Measurements from ENCODE around the gene LOXHD1.

Gene LOXHD1

GRCh38 chr18:46459789-46460455, 197.1 kb downstream of the LOXHD1 start:
- in situ Hi-C loops (cut with MboI; ENCODE audit: low sequenced_read_pairs): no loop called here

- in situ Hi-C loops (cut with MboI; ENCODE audit: low sequenced_read_pairs): no loop called here
Observed at GRCh38 chr18:46458472-46458871, 198.5 kb downstream of the LOXHD1 start.

- in situ Hi-C loops (cut with MboI; ENCODE audit: low sequenced_read_pairs): no loop called here
Observed at GRCh38 chr18:46456691-46457090, 200.3 kb downstream of the LOXHD1 start.

GRCh38 chr18:46452820-46453219, 204.2 kb downstream of the LOXHD1 start:
- in situ Hi-C loops (cut with MboI; ENCODE audit: low sequenced_read_pairs): no loop called here

- in situ Hi-C loops (cut with MboI; ENCODE audit: low sequenced_read_pairs): no loop called here
Observed at GRCh38 chr18:46449499-46449898, 207.5 kb downstream of the LOXHD1 start.

- in situ Hi-C loops (cut with MboI; ENCODE audit: low sequenced_read_pairs): no loop called here
Observed at GRCh38 chr18:46449033-46449432, 208.0 kb downstream of the LOXHD1 start.

- in situ Hi-C loops (cut with MboI; ENCODE audit: low sequenced_read_pairs): no loop called here
Observed at GRCh38 chr18:46448347-46448746, 208.7 kb downstream of the LOXHD1 start.

GRCh38 chr18:46447792-46448191, 209.2 kb downstream of the LOXHD1 start:
- in situ Hi-C loops (cut with MboI; ENCODE audit: low sequenced_read_pairs): no loop called here

- in situ Hi-C loops (cut with MboI; ENCODE audit: low sequenced_read_pairs): no loop called here
Observed at GRCh38 chr18:46447323-46447722, 209.7 kb downstream of the LOXHD1 start.

- in situ Hi-C loops (cut with MboI; ENCODE audit: low sequenced_read_pairs): no loop called here
Observed at GRCh38 chr18:46445522-46446313, 211.3 kb downstream of the LOXHD1 start.

GRCh38 chr18:46439037-46439436, 218.0 kb downstream of the LOXHD1 start:
- in situ Hi-C loops (cut with MboI; ENCODE audit: low sequenced_read_pairs): no loop called here

GRCh38 chr18:46437061-46437460, 220.0 kb downstream of the LOXHD1 start:
- in situ Hi-C loops (cut with MboI; ENCODE audit: low sequenced_read_pairs): no loop called here

GRCh38 chr18:46436621-46437020, 220.4 kb downstream of the LOXHD1 start:
- in situ Hi-C loops (cut with MboI; ENCODE audit: low sequenced_read_pairs): no loop called here

- in situ Hi-C loops (cut with MboI; ENCODE audit: low sequenced_read_pairs): no loop called here
Observed at GRCh38 chr18:46435031-46435430, 222.0 kb downstream of the LOXHD1 start.

GRCh38 chr18:46434629-46435028, 222.4 kb downstream of the LOXHD1 start:
- in situ Hi-C loops (cut with MboI; ENCODE audit: low sequenced_read_pairs): no loop called here

GRCh38 chr18:46433121-46433826, 223.7 kb downstream of the LOXHD1 start:
- in situ Hi-C loops (cut with MboI; ENCODE audit: low sequenced_read_pairs): no loop called here

GRCh38 chr18:46431522-46432171, 225.4 kb downstream of the LOXHD1 start:
- in situ Hi-C loops (cut with MboI; ENCODE audit: low sequenced_read_pairs): no loop called here

GRCh38 chr18:46429649-46430224, 227.3 kb downstream of the LOXHD1 start:
- in situ Hi-C loops (cut with MboI; ENCODE audit: low sequenced_read_pairs): no loop called here

- in situ Hi-C loops (cut with MboI; ENCODE audit: low sequenced_read_pairs): no loop called here
Observed at GRCh38 chr18:46429130-46429529, 227.9 kb downstream of the LOXHD1 start.

GRCh38 chr18:46428368-46428767, 228.7 kb downstream of the LOXHD1 start:
- in situ Hi-C loops (cut with MboI; ENCODE audit: low sequenced_read_pairs): no loop called here

Measured in HL-60/S4 (cell line).